Measurements from ENCODE around the gene STX3.
"Not testable (repeated sequence)": the region's sequence is repeated elsewhere in the genome, so short reads cannot be mapped to it uniquely, and the experiment has no call there.

STX3 gene

GRCh38 chr11:59758401-59759037 is 3.3 kb downstream of the STX3 start:
- no peak for DNase-seq (ENCODE audit: low read depth)

- no peak for DNase-seq (ENCODE audit: low read depth)
These were observed 4.7 kb downstream of the STX3 start for GRCh38 chr11:59759900-59760299.

- no peak for DNase-seq (ENCODE audit: low read depth)
These were observed 5.6 kb downstream of the STX3 start for GRCh38 chr11:59760771-59761170.

- DNase-seq (ENCODE audit: low read depth) = no peak
These were observed 6.8 kb downstream of the STX3 start for GRCh38 chr11:59761993-59762392.

- no peak for DNase-seq (ENCODE audit: low read depth)
These were observed 10.0 kb downstream of the STX3 start for GRCh38 chr11:59765068-59765735.

GRCh38 chr11:59766542-59767224 is 11.5 kb downstream of the STX3 start:
- no peak for DNase-seq (ENCODE audit: low read depth)

- no peak for DNase-seq (ENCODE audit: low read depth)
These were observed 12.0 kb downstream of the STX3 start for GRCh38 chr11:59767225-59767611.

- DNase-seq (ENCODE audit: low read depth) = no peak
These were observed 13.9 kb downstream of the STX3 start for GRCh38 chr11:59769111-59769510.

GRCh38 chr11:59769828-59770227 is 14.7 kb downstream of the STX3 start:
- DNase-seq (ENCODE audit: low read depth) = no peak

GRCh38 chr11:59770319-59770718 is 15.1 kb downstream of the STX3 start:
- DNase-seq (ENCODE audit: low read depth) = no peak

- no peak for DNase-seq (ENCODE audit: low read depth)
These were observed 15.7 kb downstream of the STX3 start for GRCh38 chr11:59770869-59771268.

GRCh38 chr11:59771605-59772004 is 16.4 kb downstream of the STX3 start:
- no peak for DNase-seq (ENCODE audit: low read depth)

- no peak for DNase-seq (ENCODE audit: low read depth)
These were observed 17.9 kb downstream of the STX3 start for GRCh38 chr11:59773083-59773440.

- DNase-seq (ENCODE audit: low read depth) = no peak
These were observed 21.3 kb downstream of the STX3 start for GRCh38 chr11:59776210-59777066.

GRCh38 chr11:59777104-59777503 is 21.9 kb downstream of the STX3 start:
- no peak for DNase-seq (ENCODE audit: low read depth)

GRCh38 chr11:59778122-59778521 is 22.9 kb downstream of the STX3 start:
- no peak for DNase-seq (ENCODE audit: low read depth)

- DNase-seq (ENCODE audit: low read depth) = no peak
These were observed 24.3 kb downstream of the STX3 start for GRCh38 chr11:59779487-59779886.

- no peak for DNase-seq (ENCODE audit: low read depth)
These were observed 26.9 kb downstream of the STX3 start for GRCh38 chr11:59782080-59782479.

GRCh38 chr11:59783632-59784090 is 28.5 kb downstream of the STX3 start:
- DNase-seq (ENCODE audit: low read depth) = no peak

- DNase-seq (ENCODE audit: low read depth) = not testable (repeated sequence)
These were observed 29.3 kb downstream of the STX3 start for GRCh38 chr11:59784441-59784840.

GRCh38 chr11:59785818-59786217 is 30.6 kb downstream of the STX3 start:
- no peak for DNase-seq (ENCODE audit: low read depth)

- DNase-seq (ENCODE audit: low read depth) = no peak
These were observed 32.0 kb downstream of the STX3 start for GRCh38 chr11:59787255-59787588.

- no peak for DNase-seq (ENCODE audit: low read depth)
These were observed 32.6 kb downstream of the STX3 start for GRCh38 chr11:59787816-59788215.
